MM.1S (cell line): Measurements from ENCODE around the gene ZNF775.

Experiments
- EZH2 ChIP-seq: fragments of 300-600 bp; sonication (generic); optimal IDR thresholded peaks from 2 replicates; pipeline ENCODE3; 2017; ENCODE audit warnings: low read depth, mild to moderate bottlenecking, antibody characterized with exemption, low read length, mixed read lengths
- EZH2phosphoT487 ChIP-seq: fragments of 300-600 bp; sonication (generic); IDR thresholded peaks from 2 replicates; pipeline ENCODE4 v1.6.1; 2018; ENCODE audit warnings: antibody characterized with exemption, low read length
- TF ChIP-seq, protein P1 (sequence below): fragments of 300-600 bp; sonication (generic); IDR thresholded peaks from 2 replicates; pipeline ENCODE4 v1.5.1; 2016; ENCODE audit warnings: antibody characterized with exemption, low read length, mixed read lengths

DNA sequence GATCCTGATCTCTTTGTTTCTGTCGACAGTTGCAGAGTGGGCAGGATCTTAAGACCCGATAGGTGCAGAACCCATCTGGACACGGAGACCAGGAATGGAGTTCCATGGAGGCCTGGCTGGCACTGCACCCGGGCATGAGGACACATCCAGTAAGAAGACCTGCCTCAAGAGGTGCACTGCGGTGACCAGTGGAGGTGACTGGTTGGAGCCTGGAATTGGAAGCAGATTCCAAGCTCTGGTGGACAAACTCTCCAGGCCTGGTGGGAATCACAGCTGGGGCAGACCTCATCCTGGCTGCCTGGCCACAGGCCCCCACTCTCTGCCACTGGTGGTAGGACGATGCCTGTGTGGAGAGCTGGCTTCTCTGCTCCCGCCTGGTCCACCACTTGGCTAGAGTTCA is 31.0 kb downstream of the ZNF775 start:
- TF ChIP-seq, protein P1, sequence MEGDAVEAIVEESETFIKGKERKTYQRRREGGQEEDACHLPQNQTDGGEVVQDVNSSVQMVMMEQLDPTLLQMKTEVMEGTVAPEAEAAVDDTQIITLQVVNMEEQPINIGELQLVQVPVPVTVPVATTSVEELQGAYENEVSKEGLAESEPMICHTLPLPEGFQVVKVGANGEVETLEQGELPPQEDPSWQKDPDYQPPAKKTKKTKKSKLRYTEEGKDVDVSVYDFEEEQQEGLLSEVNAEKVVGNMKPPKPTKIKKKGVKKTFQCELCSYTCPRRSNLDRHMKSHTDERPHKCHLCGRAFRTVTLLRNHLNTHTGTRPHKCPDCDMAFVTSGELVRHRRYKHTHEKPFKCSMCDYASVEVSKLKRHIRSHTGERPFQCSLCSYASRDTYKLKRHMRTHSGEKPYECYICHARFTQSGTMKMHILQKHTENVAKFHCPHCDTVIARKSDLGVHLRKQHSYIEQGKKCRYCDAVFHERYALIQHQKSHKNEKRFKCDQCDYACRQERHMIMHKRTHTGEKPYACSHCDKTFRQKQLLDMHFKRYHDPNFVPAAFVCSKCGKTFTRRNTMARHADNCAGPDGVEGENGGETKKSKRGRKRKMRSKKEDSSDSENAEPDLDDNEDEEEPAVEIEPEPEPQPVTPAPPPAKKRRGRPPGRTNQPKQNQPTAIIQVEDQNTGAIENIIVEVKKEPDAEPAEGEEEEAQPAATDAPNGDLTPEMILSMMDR, result no peak
- TF ChIP-seq EZH2phosphoT487, result no peak
- no peak for TF ChIP-seq EZH2
